Glomerular endothelial cell (primary cell): ENCODE data around the gene RBM33. TPM values are rescaled to one million over a fixed set of nuclear protein-coding genes. Genes with fewer than 3 reads are reported as not detected.

Source experiments
- DNase-seq: peaks from one replicate; pipeline ENCODE4 v3.0.0-alpha.2; 2011; ENCODE audit warnings: low read depth, low spot score; ENCODE audit errors: extremely low read depth
- total RNA-seq: library from RNA; depleted of rRNA; stranded (reverse); fragments of >200 nt; gene quantifications from 2 replicates; pipeline ENCODE4 v1.2.3, GENCODE V29; 2015

RBM33 gene
- total RNA-seq, 1 donor from 2014 or later = 34.6 TPM

DNA sequence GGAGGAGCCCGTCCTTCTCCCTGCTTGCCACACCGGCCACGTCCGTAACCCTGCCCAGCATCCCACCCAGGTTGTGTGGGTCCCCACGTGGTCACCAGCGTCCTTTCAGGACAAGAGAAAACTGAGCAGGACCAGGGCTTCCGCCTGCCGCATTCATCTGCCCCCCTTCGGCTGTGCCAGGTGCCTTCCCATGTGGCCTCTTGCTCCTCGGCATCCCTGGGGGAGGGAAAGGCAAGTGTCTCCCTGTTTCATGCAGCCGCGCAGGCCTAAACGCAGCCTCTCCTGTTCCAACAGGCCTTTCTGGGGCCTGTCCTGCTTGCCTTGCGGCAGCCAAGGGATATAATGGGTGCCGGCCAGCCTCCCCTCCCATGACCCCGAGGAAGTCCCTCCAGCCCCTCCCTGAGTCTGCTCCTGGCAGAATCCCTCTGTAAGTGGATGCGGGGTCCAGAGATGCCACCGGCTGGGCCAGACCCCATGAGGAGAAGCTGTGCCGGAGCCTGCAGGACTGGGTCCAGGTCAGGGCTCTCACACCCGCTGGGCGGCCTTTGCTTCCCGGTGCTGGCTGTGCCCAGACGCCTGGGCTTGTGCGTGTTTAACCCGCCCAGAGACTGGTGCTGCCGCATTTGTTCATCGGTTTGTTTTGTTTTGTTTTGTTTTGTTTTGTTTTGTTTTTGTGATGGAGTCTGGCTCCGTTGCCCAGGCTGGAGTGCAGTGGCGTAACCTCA lies 144.7 kb downstream of the RBM33 start:
- no peak for DNase-seq

- no peak for DNase-seq
Observed at GRCh38 chr7:155790666-155791065, 146.2 kb downstream of the RBM33 start.

- DNase-seq = no peak
Observed at GRCh38 chr7:155791214-155791737, 146.8 kb downstream of the RBM33 start.

DNA sequence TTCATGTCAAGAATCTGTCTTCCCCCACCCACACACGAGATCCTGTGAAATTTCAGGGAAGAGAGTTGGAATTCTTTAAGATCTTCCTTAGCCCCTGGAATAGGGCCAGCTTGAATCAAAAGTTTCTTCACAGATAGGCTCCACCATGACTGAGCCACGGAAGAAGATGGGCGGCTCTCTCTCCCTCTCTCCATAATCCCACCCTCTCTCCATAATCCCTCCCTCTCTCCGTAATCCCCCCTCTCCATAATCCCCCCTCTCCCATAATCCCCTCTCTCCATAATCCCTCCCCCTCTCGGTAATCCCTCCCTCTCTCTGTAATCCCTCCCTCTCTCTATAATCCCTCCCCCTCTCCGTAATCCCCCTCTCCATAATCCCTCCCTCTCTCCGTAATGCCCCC lies 147.4 kb downstream of the RBM33 start:
- DNase-seq = no peak

- DNase-seq = no peak
Observed at GRCh38 chr7:155792315-155792960, 148.0 kb downstream of the RBM33 start.

GRCh38 chr7:155792999-155793560 lies 148.6 kb downstream of the RBM33 start:
- no peak for DNase-seq

- no peak for DNase-seq
Observed at GRCh38 chr7:155793720-155794119, 149.3 kb downstream of the RBM33 start.

GRCh38 chr7:155794196-155794595 lies 149.7 kb downstream of the RBM33 start:
- DNase-seq = no peak

DNA sequence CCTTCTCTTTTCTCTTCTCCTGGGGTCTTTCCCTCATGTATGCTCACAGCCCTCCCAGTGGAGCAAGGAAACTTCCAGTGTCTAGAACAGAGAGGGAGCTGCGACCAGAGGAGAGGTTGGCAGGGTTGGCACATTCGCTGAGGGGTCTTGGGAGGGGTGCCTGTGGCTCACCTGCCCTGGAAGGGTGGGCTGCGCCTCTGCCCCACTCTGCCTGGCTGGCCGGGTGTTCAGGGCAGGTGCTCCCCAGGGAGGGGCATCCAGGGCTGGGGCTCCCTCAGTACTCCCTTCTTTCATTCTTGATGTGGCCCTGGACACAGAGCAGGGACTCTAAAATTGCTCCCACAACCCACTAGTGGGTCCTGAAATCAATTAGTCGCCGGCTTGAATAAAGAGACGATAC lies 150.9 kb downstream of the RBM33 start:
- DNase-seq = no peak

GRCh38 chr7:155795951-155796350 lies 151.5 kb downstream of the RBM33 start:
- no peak for DNase-seq

DNA sequence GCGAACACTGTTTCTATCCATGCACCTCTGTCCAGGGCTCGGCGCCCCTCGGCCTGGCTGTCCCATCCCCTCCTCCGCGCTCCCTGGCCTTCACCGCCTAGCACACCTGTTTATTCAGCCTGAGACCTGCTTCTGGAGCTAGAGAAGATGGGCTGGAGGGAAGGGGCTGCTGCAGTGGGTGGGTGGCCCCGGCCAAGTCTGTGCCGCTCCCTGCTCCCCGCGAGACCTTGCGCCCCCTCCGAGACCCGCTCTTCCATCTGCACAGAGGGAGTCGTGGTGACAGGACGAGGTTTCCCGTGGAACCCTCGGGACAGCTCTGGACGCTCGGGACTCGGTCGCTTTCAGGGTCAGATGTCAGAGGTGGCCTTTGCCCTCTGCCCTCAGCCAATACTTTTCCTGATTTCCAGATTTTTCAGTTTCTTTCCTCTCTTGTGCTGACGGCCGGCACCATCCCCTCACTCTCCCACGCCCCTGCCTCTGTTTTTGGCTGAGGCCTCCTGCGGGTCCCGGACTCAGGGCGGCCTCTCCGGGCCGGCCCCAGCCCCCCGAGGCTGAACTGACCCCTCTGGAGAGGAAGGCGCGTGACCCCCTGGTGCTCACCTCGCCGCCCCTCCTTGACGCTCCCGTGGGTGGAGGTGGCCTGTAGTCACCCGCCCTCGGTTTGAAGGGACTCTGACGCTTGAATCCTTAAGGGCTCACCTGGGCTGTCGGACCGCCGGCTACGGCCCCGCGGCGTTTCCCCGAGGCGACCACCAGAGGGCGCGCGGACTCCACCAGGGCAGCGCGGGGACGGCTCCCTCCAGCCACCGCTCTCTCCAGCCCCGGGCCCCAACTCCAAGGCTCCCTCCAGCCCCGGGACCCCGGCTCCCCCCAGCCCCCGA lies 152.2 kb downstream of the RBM33 start:
- no peak for DNase-seq

GRCh38 chr7:155797262-155798250 lies 153.1 kb downstream of the RBM33 start:
- DNase-seq = no peak

DNA sequence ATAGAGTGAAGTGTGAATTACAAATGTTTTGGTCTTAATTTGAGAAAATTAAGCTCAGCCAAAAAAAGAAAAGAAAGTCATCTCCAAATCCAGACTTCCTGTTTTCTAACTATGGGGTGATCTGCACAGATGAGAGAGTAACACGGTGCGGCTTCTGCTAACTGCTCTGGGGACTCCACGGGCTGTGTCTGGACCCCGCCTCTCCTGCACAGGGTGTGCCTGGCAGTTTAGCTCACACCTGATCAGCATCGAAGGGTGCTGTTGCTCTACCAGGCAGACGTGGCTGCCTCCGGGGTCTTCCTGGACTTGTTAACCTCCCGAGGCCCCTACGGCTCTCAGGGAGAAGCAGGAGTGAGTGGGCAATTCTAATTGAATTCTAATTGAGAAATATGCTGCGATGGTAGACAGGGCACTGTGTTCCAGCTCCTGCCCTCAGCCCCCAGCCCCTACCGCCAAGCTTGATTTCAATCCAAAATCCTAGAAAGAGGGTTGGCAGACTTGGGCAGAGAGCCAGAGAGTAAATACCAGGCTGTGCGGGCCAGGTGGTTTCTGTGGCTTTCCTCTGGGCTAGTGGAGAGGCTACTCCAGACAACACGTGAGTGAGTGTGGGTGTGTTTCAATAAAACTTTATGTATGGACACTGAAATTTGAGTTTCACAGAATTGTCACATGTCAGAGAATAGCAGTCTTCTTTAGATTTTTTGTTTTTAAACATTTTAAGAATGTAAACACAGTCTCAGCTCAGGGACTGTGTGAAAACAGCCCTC lies 154.4 kb downstream of the RBM33 start:
- DNase-seq = no peak

- DNase-seq = no peak
Observed at GRCh38 chr7:155799514-155799913, 155.1 kb downstream of the RBM33 start.

DNA sequence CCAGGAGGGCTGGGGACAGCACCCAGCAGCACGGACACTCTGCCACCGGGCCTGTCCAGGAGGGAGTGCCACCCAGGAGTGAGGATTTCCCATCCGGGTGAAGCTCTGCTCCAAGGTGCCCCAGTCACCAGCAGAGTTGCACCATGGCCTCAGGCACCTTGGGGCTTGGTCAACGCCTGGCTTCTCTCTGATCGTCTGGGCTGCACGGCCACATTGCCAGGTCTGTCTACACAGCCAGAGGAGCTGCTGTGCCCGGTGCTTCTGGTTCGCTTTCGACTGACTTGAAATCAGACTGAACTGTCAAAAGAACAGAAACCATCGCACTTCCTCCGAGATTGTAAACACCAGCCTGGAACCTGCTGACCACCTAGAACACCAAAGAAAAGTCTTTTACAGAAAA lies 155.8 kb downstream of the RBM33 start:
- no peak for DNase-seq

- no peak for DNase-seq
Observed at GRCh38 chr7:155800741-155801267, 156.3 kb downstream of the RBM33 start.

- DNase-seq = no peak
Observed at GRCh38 chr7:155802291-155802690, 157.8 kb downstream of the RBM33 start.

DNA sequence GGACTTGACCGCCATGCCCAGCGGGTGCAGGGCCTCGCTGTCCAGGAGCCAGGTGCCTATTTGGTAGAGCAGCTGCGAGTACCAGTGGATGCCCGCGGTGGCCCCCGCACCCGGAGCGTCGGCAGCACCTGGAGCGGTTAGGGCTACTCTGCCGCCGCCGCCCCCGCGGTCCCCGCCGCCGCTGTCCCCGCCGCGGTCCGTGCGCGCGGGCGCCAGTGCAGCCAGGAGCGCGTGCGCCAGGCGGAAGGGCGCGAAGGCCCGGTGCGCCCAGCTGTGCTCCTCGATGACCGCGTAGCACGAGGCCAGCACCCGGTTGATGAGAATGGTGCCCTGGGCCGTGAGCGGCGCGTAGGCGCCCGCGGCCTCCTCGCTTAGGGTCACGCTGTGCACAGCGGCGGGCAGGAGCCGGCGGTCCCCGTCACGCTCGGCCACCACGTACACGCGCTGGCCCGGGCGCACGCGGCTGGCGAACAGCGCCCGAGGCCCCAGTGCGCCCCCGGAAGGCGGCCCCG lies 158.5 kb downstream of the RBM33 start:
- no peak for DNase-seq
